IMR-90 (cell line): ENCODE results near the gene C1QTNF12. TPM values are rescaled to one million over a fixed set of nuclear protein-coding genes. Genes with fewer than 3 reads are reported as not detected.

ENCODE experiments used
- ATAC-seq: fragments of 200-7000 bp; cut with Tn5 transposase; 2 replicates; pipeline ENCODE4 v1.9.1; 2020; ENCODE audit warnings: low read depth, mild to moderate bottlenecking, moderate library complexity
- BruUV-seq: library from RNA; stranded (reverse); fragments of 400-500 nt; replicated peaks from 2 replicates; lab custom pipeline; 2021; lab: Mats Ljungman, UMichigan
- CTCF ChIA-PET: fragments of 300-600 bp; formaldehyde crosslinking; extraction: SDS; loops from one replicate; lab custom pipeline; 2021; ENCODE audit warnings: antibody characterized with exemption; lab: Yijun Ruan, JAX
- POLR2A ChIA-PET: fragments of 300-600 bp; sonication (Branson Sonifier 250); formaldehyde crosslinking; loops from one replicate; lab custom pipeline; 2022; ENCODE audit warnings: antibody characterized with exemption; ENCODE audit not compliant: unreplicated experiment; lab: Charles Lee
- DNase-seq: peaks from one replicate; pipeline ENCODE4 v3.0.0; 2013
- H2AFZ ChIP-seq: replicated peaks from 2 replicates; pipeline ENCODE3; 2013; ENCODE audit warnings: low read length, mild to moderate bottlenecking; ENCODE audit not compliant: poor library complexity
- H2AK5ac ChIP-seq: 2 replicates; pipeline ENCODE4 v1.6.1; 2013; ENCODE audit warnings: low read depth, low read length, inconsistent platforms
- H2AK9ac ChIP-seq: replicated peaks from 2 replicates; pipeline ENCODE3; 2013; ENCODE audit warnings: mild to moderate bottlenecking, low read depth, low read length, moderate library complexity; ENCODE audit not compliant: poor library complexity
- H2BK120ac ChIP-seq: 2 replicates; pipeline ENCODE4 v1.6.1; 2013; ENCODE audit warnings: low read depth, low read length, inconsistent platforms
- H2BK15ac ChIP-seq: 3 replicates; pipeline ENCODE4 v1.6.1; 2013; ENCODE audit warnings: low read depth, low read length, inconsistent platforms
- H2BK20ac ChIP-seq: 2 replicates; pipeline ENCODE4 v1.6.1; 2013; ENCODE audit warnings: low read depth, mild to moderate bottlenecking, inconsistent platforms, low read length, moderate library complexity
- H2BK5ac ChIP-seq: 2 replicates; pipeline ENCODE4 v1.6.1; 2013; ENCODE audit warnings: mild to moderate bottlenecking, low read depth, low read length, inconsistent platforms; ENCODE audit not compliant: poor library complexity, severe bottlenecking
- H3K14ac ChIP-seq: replicated peaks from 2 replicates; pipeline ENCODE4 v1.6.1; 2013; ENCODE audit warnings: low read depth, low read length, inconsistent platforms
- H3K18ac ChIP-seq: 2 replicates; pipeline ENCODE4 v1.6.1; 2013; ENCODE audit warnings: low read depth, low read length, control low read depth
- H3K23ac ChIP-seq: 2 replicates; pipeline ENCODE4 v1.6.1; 2013; ENCODE audit warnings: low read depth, low read length, inconsistent platforms
- H3K27ac ChIP-seq: 2 replicates; pipeline ENCODE4 v1.5.1; 2013; ENCODE audit warnings: mild to moderate bottlenecking, control low read depth, low read length; ENCODE audit not compliant: insufficient read depth
- H3K27me3 ChIP-seq: 2 replicates; pipeline ENCODE4 v1.6.1; 2013; ENCODE audit warnings: low read length; ENCODE audit not compliant: control insufficient read depth, insufficient read depth
- H3K36me3 ChIP-seq: 2 replicates; pipeline ENCODE4 v1.6.1; 2013; ENCODE audit warnings: low read length, mixed read lengths; ENCODE audit not compliant: control insufficient read depth, insufficient read depth
- H3K4ac ChIP-seq: 2 replicates; pipeline ENCODE4 v1.6.1; 2013; ENCODE audit warnings: low read depth, low read length, inconsistent platforms
- H3K4me1 ChIP-seq: 2 replicates; pipeline ENCODE4 v1.6.1; 2013; ENCODE audit warnings: low read length, mixed read lengths; ENCODE audit not compliant: control insufficient read depth, insufficient read depth
- H3K4me2 ChIP-seq: 2 replicates; pipeline ENCODE4 v1.6.1; 2013; ENCODE audit warnings: low read depth, mild to moderate bottlenecking, control low read depth, low read length, moderate library complexity
- H3K4me3 ChIP-seq: 2 replicates; pipeline ENCODE4 v1.5.1; 2013; ENCODE audit warnings: low read depth, mild to moderate bottlenecking, control low read depth, low read length, moderate library complexity; ENCODE audit not compliant: insufficient read depth
- H3K56ac ChIP-seq: 2 replicates; pipeline ENCODE4 v1.6.1; 2013; ENCODE audit warnings: low read length, inconsistent platforms; ENCODE audit not compliant: insufficient read depth; ENCODE audit errors: extremely low read depth
- H3K79me1 ChIP-seq, 2 experiments: 2 replicates each; pipeline ENCODE4 v1.6.1; 2013; ENCODE audit warnings: low read length in 2 of 2, inconsistent platforms in 1 of 2, low read depth in 1 of 2
- H3K9ac ChIP-seq: 2 replicates; pipeline ENCODE4 v1.6.1; 2013; ENCODE audit warnings: low read depth, low read length, control low read depth
- H3K9me1 ChIP-seq: 2 replicates; pipeline ENCODE4 v1.6.1; 2013; ENCODE audit warnings: low read length, inconsistent platforms; ENCODE audit not compliant: insufficient read depth
- H3K9me3 ChIP-seq: 2 replicates; pipeline ENCODE4 v1.6.1; 2013; ENCODE audit warnings: low read length; ENCODE audit not compliant: control insufficient read depth, insufficient read depth
- H4K20me1 ChIP-seq: 2 replicates; pipeline ENCODE4 v1.6.1; 2013; ENCODE audit warnings: low read length, inconsistent platforms; ENCODE audit not compliant: insufficient read depth
- H4K5ac ChIP-seq: 2 replicates; pipeline ENCODE4 v1.6.1; 2013; ENCODE audit warnings: mild to moderate bottlenecking, low read depth, low read length, control low read depth
- H4K8ac ChIP-seq, 2 experiments: 2 replicates each; pipeline ENCODE4 v1.6.1; 2013; ENCODE audit warnings: low read depth in 2 of 2, low read length in 2 of 2, control low read depth in 1 of 2, inconsistent platforms in 1 of 2
- H4K91ac ChIP-seq: 2 replicates; pipeline ENCODE4 v1.6.1; 2013; ENCODE audit warnings: low read depth, low read length, inconsistent platforms; ENCODE audit not compliant: insufficient read depth
- BHLHE40 ChIP-seq: fragments of 150-350 bp; IDR thresholded peaks from 2 replicates; pipeline ENCODE4 v1.6.1; 2016; ENCODE audit warnings: mild to moderate bottlenecking, low read depth, low read length
- CEBPB ChIP-seq: IDR thresholded peaks from 2 replicates; pipeline ENCODE4 v1.6.1; 2012; ENCODE audit warnings: low read depth, low read length, improper control_type of control experiment
- CHD1 ChIP-seq: IDR thresholded peaks from 2 replicates; pipeline ENCODE4 v1.6.1; 2012; ENCODE audit warnings: low read depth, low read length, improper control_type of control experiment
- CTCF ChIP-seq: conservative IDR thresholded peaks from 2 replicates; pipeline ENCODE4 v1.5.1; 2012; ENCODE audit warnings: mild to moderate bottlenecking, low read depth, low read length, improper control_type of control experiment
- ELK1 ChIP-seq: fragments of 150-350 bp; IDR thresholded peaks from 2 replicates; pipeline ENCODE4 v1.6.1; 2016; ENCODE audit warnings: low read depth, mild to moderate bottlenecking, low read length, moderate library complexity, borderline replicate concordance
- FOS ChIP-seq: fragments of 150-350 bp; IDR thresholded peaks from 2 replicates; pipeline ENCODE4 v1.6.1; 2016; ENCODE audit warnings: low read depth, low read length
- MAFK ChIP-seq: IDR thresholded peaks from 2 replicates; pipeline ENCODE4 v1.6.1; 2012; ENCODE audit warnings: low read depth, low read length, improper control_type of control experiment
- MAZ ChIP-seq: IDR thresholded peaks from 2 replicates; pipeline ENCODE4 v1.6.1; 2012; ENCODE audit warnings: low read depth, mild to moderate bottlenecking, low read length, improper control_type of control experiment, moderate library complexity, borderline replicate concordance
- MXI1 ChIP-seq: IDR thresholded peaks from 2 replicates; pipeline ENCODE4 v1.6.1; 2012; ENCODE audit warnings: low read depth, mild to moderate bottlenecking, low read length, moderate library complexity, borderline replicate concordance
- NFE2L2 ChIP-seq: fragments of 150-350 bp; IDR thresholded peaks from 2 replicates; pipeline ENCODE4 v1.6.1; 2016; ENCODE audit warnings: low read depth, mild to moderate bottlenecking, low read length
- POLR2A ChIP-seq: IDR thresholded peaks from 2 replicates; pipeline ENCODE4 v1.6.1; 2012; ENCODE audit warnings: mild to moderate bottlenecking, low read depth, low read length
- RAD21 ChIP-seq: IDR thresholded peaks from 2 replicates; pipeline ENCODE4 v1.6.1; 2012; ENCODE audit warnings: low read length, improper control_type of control experiment
- RCOR1 ChIP-seq: IDR thresholded peaks from 2 replicates; pipeline ENCODE4 v1.6.1; 2012; ENCODE audit warnings: mild to moderate bottlenecking, low read length, improper control_type of control experiment; ENCODE audit not compliant: insufficient replicate concordance
- SMC3 ChIP-seq: fragments of 150-350 bp; IDR thresholded peaks from 2 replicates; pipeline ENCODE4 v1.6.1; 2016; ENCODE audit warnings: low read depth, mild to moderate bottlenecking, antibody characterized with exemption, low read length, moderate library complexity
- USF2 ChIP-seq: fragments of 150-350 bp; IDR thresholded peaks from 2 replicates; pipeline ENCODE4 v1.6.1; 2017; ENCODE audit warnings: mild to moderate bottlenecking, antibody characterized with exemption, low read length, low read depth
- WGBS, 2 experiments: methylation state at CpG; one replicate each; pipeline versions ENCODE4 v1.1.5 to v1.1.7; 2013; ENCODE audit warnings: missing lambda C conversion rate in 2 of 2; ENCODE audit not compliant: insufficient read length in 1 of 2; ENCODE audit errors: extremely low coverage in 2 of 2; 5-methylcytosine and 5-hydroxymethylcytosine counted together
- dilution Hi-C: fragments of 300-500 bp; cut with HindIII; formaldehyde crosslinking; loops from one replicate; pipeline ENCODE4 v1.14.3; 2018; ENCODE audit warnings: low sequenced_read_pairs; ENCODE audit not compliant: unreplicated experiment
- in situ Hi-C: fragments of 300-500 bp; cut with MboI; formaldehyde crosslinking; loops from 3 replicates; pipeline ENCODE4 v1.14.3; 2019; ENCODE audit warnings: low sequenced_read_pairs, inconsistent platforms, mixed read lengths
- intact Hi-C: fragments of 100-400 bp; cut with micrococcal nuclease; formaldehyde crosslinking; loops from 2 replicates; pipeline ENCODE4 v1.10.0; 2022
- polyA plus RNA-seq, 3 experiments: library from polyadenylated mRNA; depleted of rRNA; stranded (reverse); fragments of >200 nt; gene quantifications; 2 replicates each; pipeline ENCODE4 v1.2.3, GENCODE V29; 2012; ENCODE audit warnings: low replicate concordance in 1 of 3
- total RNA-seq: library from RNA; depleted of rRNA; stranded (reverse); fragments of >200 nt; gene quantifications from 2 replicates; pipeline ENCODE4 v1.2.3, GENCODE V29; 2012

C1QTNF12 gene
- total and polyA plus RNA-seq, 2 of the 4 experiments (the other 2 are of a cell fraction): 0.36 to 1.1 TPM

- Histone ChIP-seq H3K9me1 (no peaks in the 10 kb centered on the region), H2BK15ac (no peak overlapping the region), H3K27me3 (no peaks in the 10 kb centered on the region), H2AK5ac (no peak overlapping the region), H3K36me3 (peaks cover 2% of the 10 kb centered on the region; the same call in 1 of the 2 replicates), H3K14ac (no peak overlapping the region), H3K4me2 (no peak overlapping the region), H2BK20ac (no peak overlapping the region), H2BK120ac (no peak overlapping the region), H3K79me1 (no peaks in the 10 kb centered on the region), H4K91ac (no peak overlapping the region), H4K8ac (no peak overlapping the region), H3K18ac (no peak overlapping the region), H2AK9ac (no peak overlapping the region), H3K27ac (no peak overlapping the region), H3K4me3 (no peak overlapping the region), H2BK5ac (no peak overlapping the region), H3K9me3 (no peaks in the 10 kb centered on the region), H3K56ac (no peak overlapping the region), H3K9ac (no peak overlapping the region), H2AFZ (no peak overlapping the region), H3K4ac (no peak overlapping the region), H3K23ac (no peak overlapping the region), H4K5ac (no peak overlapping the region), H3K4me1 (peaks cover 9% of the 10 kb centered on the region), H4K20me1 (no peaks in the 10 kb centered on the region)
- in situ Hi-C loops (no loop called here), dilution Hi-C loops (no loop called here), intact Hi-C loops (no loop called here)
- no TSS peak for BruUV-seq
- TF ChIP-seq ELK1 (no peak), SMC3 (no peak), POLR2A (no peak), MXI1 (no peak), CTCF (no peak), MAFK (no peak), FOS (no peak), CHD1 (no peak), USF2 (no peak), NFE2L2 (no peak), CEBPB (no peak), BHLHE40 (no peak), MAZ (no peak), RAD21 (no peak), RCOR1 (no peak)
- ChIA-PET POLR2A (no interaction called here), CTCF (no interaction called here)
- 93% methylated on average over 12 of the region's 23 CpGs; no CpG with 5 or more reads in 1 of the 2 experiments for WGBS, 2 experiments
- ATAC-seq (no peak), DNase-seq (no peak)
These were observed 3.3 kb downstream of the C1QTNF12 start for GRCh38 chr1:1243266-1243660.
